ENCODE results near the gene MEX3A. TPM values are rescaled to one million over a fixed set of nuclear protein-coding genes. Genes with fewer than 3 reads are reported as not detected.

Gene MEX3A
- total and polyA plus RNA-seq, 2 experiments from 2014 or later = 18.5 to 38.1 TPM

DNA sequence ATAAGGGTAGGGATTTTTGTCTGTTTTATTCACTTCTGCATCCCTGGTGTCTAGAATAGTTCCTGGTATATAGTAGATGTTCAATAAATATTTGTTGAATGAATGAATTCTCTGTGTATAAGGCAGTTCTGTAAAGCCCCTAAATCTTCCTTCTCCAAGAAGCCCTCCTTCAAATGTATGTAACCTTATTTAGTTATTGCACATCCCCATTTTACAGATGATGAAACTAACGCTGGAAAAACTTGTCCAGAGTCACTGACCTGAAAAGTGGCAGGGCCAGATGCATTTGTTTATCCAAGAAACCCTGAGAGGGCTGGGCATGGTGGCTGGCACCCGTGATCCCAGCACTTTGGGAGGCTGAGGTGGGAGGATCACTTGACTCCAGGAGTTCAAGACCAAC is 28.0 kb upstream of the MEX3A start (continued):
- TF ChIP-seq ZNF462 (CRISPR knock-in tag; IDR thresholded peaks at IDR 0.05) (no peak), CREB1 (CRISPR knock-in tag; IDR thresholded peaks at IDR 0.05; ENCODE audit: low read depth) (no peak), STAT1 (IDR thresholded peaks at IDR 0.05; ENCODE audit: unreplicated experiment) (no peak), POLR2AphosphoS5 (IDR thresholded peaks at IDR 0.05; ENCODE audit: low read depth) (no peak), ZNF114 (CRISPR knock-in tag; IDR thresholded peaks at IDR 0.05) (no peak)
- TF ChIP-seq, protein P1, sequence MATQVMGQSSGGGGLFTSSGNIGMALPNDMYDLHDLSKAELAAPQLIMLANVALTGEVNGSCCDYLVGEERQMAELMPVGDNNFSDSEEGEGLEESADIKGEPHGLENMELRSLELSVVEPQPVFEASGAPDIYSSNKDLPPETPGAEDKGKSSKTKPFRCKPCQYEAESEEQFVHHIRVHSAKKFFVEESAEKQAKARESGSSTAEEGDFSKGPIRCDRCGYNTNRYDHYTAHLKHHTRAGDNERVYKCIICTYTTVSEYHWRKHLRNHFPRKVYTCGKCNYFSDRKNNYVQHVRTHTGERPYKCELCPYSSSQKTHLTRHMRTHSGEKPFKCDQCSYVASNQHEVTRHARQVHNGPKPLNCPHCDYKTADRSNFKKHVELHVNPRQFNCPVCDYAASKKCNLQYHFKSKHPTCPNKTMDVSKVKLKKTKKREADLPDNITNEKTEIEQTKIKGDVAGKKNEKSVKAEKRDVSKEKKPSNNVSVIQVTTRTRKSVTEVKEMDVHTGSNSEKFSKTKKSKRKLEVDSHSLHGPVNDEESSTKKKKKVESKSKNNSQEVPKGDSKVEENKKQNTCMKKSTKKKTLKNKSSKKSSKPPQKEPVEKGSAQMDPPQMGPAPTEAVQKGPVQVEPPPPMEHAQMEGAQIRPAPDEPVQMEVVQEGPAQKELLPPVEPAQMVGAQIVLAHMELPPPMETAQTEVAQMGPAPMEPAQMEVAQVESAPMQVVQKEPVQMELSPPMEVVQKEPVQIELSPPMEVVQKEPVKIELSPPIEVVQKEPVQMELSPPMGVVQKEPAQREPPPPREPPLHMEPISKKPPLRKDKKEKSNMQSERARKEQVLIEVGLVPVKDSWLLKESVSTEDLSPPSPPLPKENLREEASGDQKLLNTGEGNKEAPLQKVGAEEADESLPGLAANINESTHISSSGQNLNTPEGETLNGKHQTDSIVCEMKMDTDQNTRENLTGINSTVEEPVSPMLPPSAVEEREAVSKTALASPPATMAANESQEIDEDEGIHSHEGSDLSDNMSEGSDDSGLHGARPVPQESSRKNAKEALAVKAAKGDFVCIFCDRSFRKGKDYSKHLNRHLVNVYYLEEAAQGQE (IDR thresholded peaks at IDR 0.05; ENCODE audit: unreplicated experiment) = no peak
